Esophagus mucosa (tissue), 1 donor: ENCODE results near the gene LETMD1. TPM values are rescaled to one million over a fixed set of nuclear protein-coding genes. Genes with fewer than 3 reads are reported as not detected.
"Not testable (repeated sequence)": the region's sequence is repeated elsewhere in the genome, so short reads cannot be mapped to it uniquely, and the experiment has no call there.

ENCODE experiments used
- ATAC-seq: fragments of 200-7000 bp; cut with Tn5 transposase; one replicate; pipeline ENCODE4 v1.9.1; 2020
- total RNA-seq: library from RNA; stranded (reverse); gene quantifications from one replicate; pipeline ENCODE4 v1.2.4, GENCODE V29; 2023
- donor health status: DM: yes; HTN: yes; CAD: no.

Gene LETMD1
- total RNA-seq, 1 donor from 2014 or later: 32.8 TPM

GRCh38 chr12:51078346-51078745 is 30.2 kb downstream of the LETMD1 start:
- not testable (repeated sequence) for ATAC-seq

- ATAC-seq: not testable (repeated sequence)
Observed at GRCh38 chr12:51078866-51079265, 30.7 kb downstream of the LETMD1 start.

- no peak for ATAC-seq
Observed at GRCh38 chr12:51080136-51080535, 32.0 kb downstream of the LETMD1 start.

GRCh38 chr12:51081421-51081820 is 33.3 kb downstream of the LETMD1 start:
- ATAC-seq: no peak

- no peak for ATAC-seq
Observed at GRCh38 chr12:51082561-51083125, 34.5 kb downstream of the LETMD1 start.

- ATAC-seq: peak; percentile 100
Observed at GRCh38 chr12:51083126-51083833, 35.2 kb downstream of the LETMD1 start, which contains the start of gene CSRNP2. CSRNP2 (minus strand) TSS chr12:51083596; CDS start chr12:51076561, 7,035 bp downstream.

- ATAC-seq: no peak
Observed at GRCh38 chr12:51085757-51086156, 37.6 kb downstream of the LETMD1 start.

- no peak for ATAC-seq
Observed at GRCh38 chr12:51086933-51087332, 38.8 kb downstream of the LETMD1 start.

GRCh38 chr12:51087818-51088217 is 39.7 kb downstream of the LETMD1 start:
- ATAC-seq: no peak

GRCh38 chr12:51090705-51091229 is 42.6 kb downstream of the LETMD1 start:
- no peak for ATAC-seq

GRCh38 chr12:51098611-51099010 is 50.5 kb downstream of the LETMD1 start:
- ATAC-seq: no peak

GRCh38 chr12:51103977-51104376 is 55.9 kb downstream of the LETMD1 start:
- no peak for ATAC-seq

GRCh38 chr12:51108136-51108535 is 60.0 kb downstream of the LETMD1 start:
- ATAC-seq: no peak

Other genes starting within 250 kb of the LETMD1 start
- gene TMPRSS12, start 205.4 kb upstream of the LETMD1 start, total RNA-seq: not detected
- gene HIGD1C, start 95.8 kb upstream of the LETMD1 start, total RNA-seq: not detected
- gene SLC11A2, start 21.9 kb upstream of the LETMD1 start, total RNA-seq: 31.6 TPM
- gene CSRNP2, start 35.3 kb downstream of the LETMD1 start, total RNA-seq: 12.2 TPM
- 19.0 TPM for gene TFCP2, start 124.8 kb downstream of the LETMD1 start, total RNA-seq
- gene POU6F1, start 169.7 kb downstream of the LETMD1 start, total RNA-seq: 2.9 TPM
- gene DAZAP2, start 190.5 kb downstream of the LETMD1 start, total RNA-seq: 109 TPM
- gene SMAGP, start 222.1 kb downstream of the LETMD1 start, total RNA-seq: 96.2 TPM